ENCODE measurements around the gene TOP2B.

The TOP2B gene

DNA sequence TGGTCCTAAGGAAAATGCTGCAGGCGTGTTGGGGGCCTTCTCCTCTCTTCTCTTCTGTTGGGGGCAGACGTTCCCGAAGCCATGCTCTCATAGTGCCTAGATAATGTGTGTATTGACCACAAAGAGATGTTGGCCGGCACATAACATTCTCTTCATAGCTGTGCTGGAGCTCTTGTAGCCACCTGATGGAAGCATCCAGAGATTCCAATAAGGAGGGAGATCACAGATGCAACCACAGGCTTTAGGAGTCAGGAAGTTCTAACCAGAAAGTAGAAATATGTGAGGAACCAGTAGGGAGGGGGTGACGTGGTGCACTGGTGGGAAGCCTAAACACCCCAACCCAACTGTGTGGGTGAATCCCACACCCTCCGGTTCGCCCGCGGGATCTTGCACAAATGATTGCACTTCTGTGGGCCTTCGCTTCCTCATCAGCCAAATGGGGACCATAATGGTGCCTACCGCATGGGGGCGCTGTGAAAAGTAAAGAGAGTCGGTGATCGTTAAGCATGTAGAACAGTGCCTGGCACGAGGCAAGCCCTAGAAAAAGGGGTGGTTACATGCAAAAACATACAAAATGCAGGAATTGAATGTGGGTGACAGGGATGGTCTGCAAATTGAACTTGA lies 87.8 kb downstream of the TOP2B start:
- H3K4me3 ChIP-seq (ENCODE audit: control insufficient read depth, low read depth, low read length): no peak overlapping the region
- TF ChIP-seq CTCF (IDR thresholded peaks at IDR 0.05; ENCODE audit: control insufficient read depth, insufficient read depth, low read depth, low read length, missing control alignments): no peak
- DNase-seq (ENCODE audit: low read depth): no peak

DNA sequence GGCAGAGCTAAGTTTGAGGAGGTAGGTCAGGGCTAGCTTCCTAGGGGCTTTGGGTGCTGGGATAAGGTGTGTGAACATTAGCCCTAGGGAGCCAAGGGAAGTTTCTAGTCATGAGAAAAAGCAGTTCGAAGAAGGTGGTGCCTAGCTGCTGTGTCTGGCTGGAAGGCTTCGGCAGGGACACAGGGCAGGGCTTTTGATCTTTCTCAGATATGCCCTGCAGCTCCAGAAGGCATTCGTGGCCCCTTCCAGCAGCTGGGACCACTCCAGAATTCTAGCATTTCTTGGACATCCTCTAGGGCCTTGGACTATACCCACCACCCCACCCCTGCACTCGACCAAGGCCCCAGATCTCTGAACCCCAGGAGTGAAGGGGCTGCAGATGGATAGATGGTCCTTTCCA lies 88.6 kb downstream of the TOP2B start:
- no peak for DNase-seq (ENCODE audit: low read depth)
- no peak for TF ChIP-seq CTCF (IDR thresholded peaks at IDR 0.05; ENCODE audit: control insufficient read depth, insufficient read depth, low read depth, low read length, missing control alignments)
- no peak overlapping the region for H3K4me3 ChIP-seq (ENCODE audit: control insufficient read depth, low read depth, low read length)

- DNase-seq (ENCODE audit: low read depth): no peak
- TF ChIP-seq CTCF (IDR thresholded peaks at IDR 0.05; ENCODE audit: control insufficient read depth, insufficient read depth, low read depth, low read length, missing control alignments): no peak
- no peak overlapping the region for H3K4me3 ChIP-seq (ENCODE audit: control insufficient read depth, low read depth, low read length)
These were observed 89.7 kb downstream of the TOP2B start for GRCh38 chr3:25575001-25575400.

DNA sequence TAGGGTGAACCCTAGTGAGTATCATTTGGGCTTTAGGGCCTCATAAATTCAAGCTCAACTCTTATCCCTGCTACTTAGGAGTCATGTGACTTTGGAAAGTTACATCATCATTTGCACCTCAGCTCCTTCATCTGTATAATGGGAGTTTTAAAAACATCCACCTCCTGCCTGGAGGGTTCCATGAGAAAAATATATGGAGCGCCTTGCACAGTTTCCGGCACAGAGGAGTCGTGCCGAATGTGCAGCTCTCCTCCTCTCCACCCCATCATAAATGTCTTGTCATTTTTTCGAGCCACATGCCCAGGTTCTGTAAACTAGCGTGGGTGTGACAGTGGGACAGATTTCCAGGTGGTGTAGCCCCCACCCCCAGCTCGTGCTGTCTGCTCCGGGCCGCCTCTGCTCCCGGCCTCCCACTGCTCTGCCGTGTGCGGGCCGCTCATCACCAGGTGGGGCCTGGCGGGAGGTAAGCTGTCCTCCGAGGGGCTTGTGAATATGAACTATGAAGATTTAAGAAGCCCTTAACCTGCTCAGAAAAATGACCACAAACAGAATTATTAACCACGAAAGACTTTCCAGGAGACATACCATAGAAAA lies 90.4 kb downstream of the TOP2B start:
- DNase-seq (ENCODE audit: low read depth): no peak
- no peak overlapping the region for H3K4me3 ChIP-seq (ENCODE audit: control insufficient read depth, low read depth, low read length)
- TF ChIP-seq CTCF (IDR thresholded peaks at IDR 0.05; ENCODE audit: control insufficient read depth, insufficient read depth, low read depth, low read length, missing control alignments): no peak

- no peak for DNase-seq (ENCODE audit: low read depth)
- H3K4me3 ChIP-seq (ENCODE audit: control insufficient read depth, low read depth, low read length): no peak overlapping the region
- no peak for TF ChIP-seq CTCF (IDR thresholded peaks at IDR 0.05; ENCODE audit: control insufficient read depth, insufficient read depth, low read depth, low read length, missing control alignments)
These were observed 91.1 kb downstream of the TOP2B start for GRCh38 chr3:25573386-25574171.

DNA sequence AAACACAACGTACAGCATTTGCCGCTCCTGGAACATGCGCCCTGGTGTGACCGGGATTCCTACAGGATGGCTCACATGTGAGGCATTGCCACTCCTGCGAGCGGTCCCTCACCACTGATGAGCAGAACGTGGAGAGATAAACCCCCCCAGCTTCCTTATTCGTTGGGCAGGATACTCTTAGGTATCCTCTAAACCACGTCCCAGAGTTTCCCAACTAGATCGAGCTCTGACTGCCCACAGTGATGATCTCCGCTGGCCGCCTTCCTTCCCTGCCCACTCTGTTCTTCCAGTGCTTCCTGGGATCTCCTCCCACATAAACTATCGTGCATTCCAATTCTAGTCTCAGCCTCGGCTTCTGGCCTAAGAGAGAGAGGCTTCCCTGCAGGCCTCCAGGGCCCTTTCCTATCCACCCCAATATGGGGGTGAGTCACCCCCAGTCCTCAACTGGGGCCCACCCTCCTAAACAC lies 91.8 kb downstream of the TOP2B start:
- TF ChIP-seq CTCF (IDR thresholded peaks at IDR 0.05; ENCODE audit: control insufficient read depth, insufficient read depth, low read depth, low read length, missing control alignments): no peak
- DNase-seq (ENCODE audit: low read depth): no peak
- no peak overlapping the region for H3K4me3 ChIP-seq (ENCODE audit: control insufficient read depth, low read depth, low read length)
